ENCODE data around the gene TAF11.
A peak's percentile ranks its signal among the peaks of the same experiment; 100 is the strongest.

The TAF11 gene

DNA sequence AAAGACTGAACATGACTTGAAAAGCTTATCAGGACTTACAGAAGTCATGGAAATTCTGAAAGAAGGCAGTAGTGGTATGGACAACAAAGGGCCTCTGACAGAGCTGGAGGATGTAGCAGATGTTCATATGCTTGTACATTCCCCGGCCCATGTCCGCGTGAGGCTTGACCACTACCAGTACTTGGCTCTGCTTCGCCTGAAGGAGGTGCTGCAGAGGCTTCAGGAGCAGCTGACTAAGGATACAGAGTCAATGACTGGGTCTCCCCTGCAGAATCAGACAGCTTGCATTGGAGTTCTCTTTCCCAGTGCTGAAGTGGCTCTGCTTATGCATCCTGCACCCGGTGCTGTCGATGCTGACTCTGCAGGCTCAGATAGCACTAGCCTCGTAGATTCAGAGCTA, 29.2 kb downstream of the TAF11 start:
- H3K9me3 ChIP-seq (ENCODE audit: insufficient read depth, low read depth, low read length) = no peaks in the 10 kb centered on the region
- H4K20me1 ChIP-seq (ENCODE audit: insufficient read depth, low read length, poor library complexity, severe bottlenecking) = no peaks in the 10 kb centered on the region
- TF ChIP-seq, protein P1, sequence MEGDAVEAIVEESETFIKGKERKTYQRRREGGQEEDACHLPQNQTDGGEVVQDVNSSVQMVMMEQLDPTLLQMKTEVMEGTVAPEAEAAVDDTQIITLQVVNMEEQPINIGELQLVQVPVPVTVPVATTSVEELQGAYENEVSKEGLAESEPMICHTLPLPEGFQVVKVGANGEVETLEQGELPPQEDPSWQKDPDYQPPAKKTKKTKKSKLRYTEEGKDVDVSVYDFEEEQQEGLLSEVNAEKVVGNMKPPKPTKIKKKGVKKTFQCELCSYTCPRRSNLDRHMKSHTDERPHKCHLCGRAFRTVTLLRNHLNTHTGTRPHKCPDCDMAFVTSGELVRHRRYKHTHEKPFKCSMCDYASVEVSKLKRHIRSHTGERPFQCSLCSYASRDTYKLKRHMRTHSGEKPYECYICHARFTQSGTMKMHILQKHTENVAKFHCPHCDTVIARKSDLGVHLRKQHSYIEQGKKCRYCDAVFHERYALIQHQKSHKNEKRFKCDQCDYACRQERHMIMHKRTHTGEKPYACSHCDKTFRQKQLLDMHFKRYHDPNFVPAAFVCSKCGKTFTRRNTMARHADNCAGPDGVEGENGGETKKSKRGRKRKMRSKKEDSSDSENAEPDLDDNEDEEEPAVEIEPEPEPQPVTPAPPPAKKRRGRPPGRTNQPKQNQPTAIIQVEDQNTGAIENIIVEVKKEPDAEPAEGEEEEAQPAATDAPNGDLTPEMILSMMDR (conservative IDR thresholded peaks at IDR 0.05; ENCODE audit: low read length) = peak; percentile 37; the same call in 1 of the 2 replicates
- no peak for TF ChIP-seq EZH2phosphoT487 (IDR thresholded peaks at IDR 0.05; ENCODE audit: borderline replicate concordance)

DNA sequence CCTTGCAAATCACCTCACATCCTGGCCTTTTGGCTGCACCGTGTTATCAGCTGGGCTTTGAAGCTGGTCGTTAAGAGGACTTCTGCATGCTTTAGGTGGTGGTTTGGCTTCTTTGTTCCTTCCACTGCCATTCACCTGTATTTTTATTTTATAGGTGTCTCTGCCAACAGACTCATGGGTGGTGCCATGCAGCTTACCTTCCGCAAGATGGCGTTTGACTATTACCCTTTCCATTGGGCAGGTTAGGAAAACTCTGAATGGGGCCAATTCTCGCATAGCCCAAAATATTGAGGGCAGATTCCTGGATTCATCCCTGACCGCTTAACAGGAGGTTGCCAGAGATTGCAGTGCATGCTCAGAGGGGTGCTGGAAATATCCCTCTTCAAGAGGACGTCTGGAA, 32.4 kb downstream of the TAF11 start:
- Histone ChIP-seq H3K4me3 (ENCODE audit: low read length, poor library complexity, severe bottlenecking) (no peak overlapping the region), H2AFZ (ENCODE audit: low read length) (no peak overlapping the region), H3F3A (ENCODE audit: low read depth) (no peaks in the 10 kb centered on the region), H3K9ac (ENCODE audit: low read depth, low read length, poor library complexity, severe bottlenecking) (no peak overlapping the region), H3K79me2 (ENCODE audit: insufficient read depth, low read length) (no peaks in the 10 kb centered on the region), H3K9me2 (replicated peaks; ENCODE audit: low read depth, low read length) (no peaks in the 10 kb centered on the region), H3K9me3 (ENCODE audit: insufficient read depth, low read depth, low read length) (no peaks in the 10 kb centered on the region), H3K4me2 (ENCODE audit: low read depth, low read length, poor library complexity, severe bottlenecking) (no peak overlapping the region), H4K20me1 (ENCODE audit: insufficient read depth, low read length, poor library complexity, severe bottlenecking) (no peaks in the 10 kb centered on the region), H3K4me1 (ENCODE audit: insufficient read depth, low read length, poor library complexity, severe bottlenecking) (no peaks in the 10 kb centered on the region), H3K36me3 (ENCODE audit: insufficient read depth, low read length) (peaks cover 88% of the 10 kb centered on the region), H3K27me3 (ENCODE audit: insufficient read depth, low read length, poor library complexity, severe bottlenecking) (no peaks in the 10 kb centered on the region)
- no peak for TF ChIP-seq EZH2phosphoT487 (IDR thresholded peaks at IDR 0.05; ENCODE audit: borderline replicate concordance)
- TF ChIP-seq, protein P1 (conservative IDR thresholded peaks at IDR 0.05; ENCODE audit: low read length) = peak; percentile 32

More for the DNA sequence above, 29.2 kb downstream of the TAF11 start:
- H3K9ac ChIP-seq (ENCODE audit: low read depth, low read length, poor library complexity, severe bottlenecking) = no peak overlapping the region
- no peaks in the 10 kb centered on the region for H3F3A ChIP-seq (ENCODE audit: low read depth)
- peaks cover 3% of the 10 kb centered on the region for H3K4me1 ChIP-seq (ENCODE audit: insufficient read depth, low read length, poor library complexity, severe bottlenecking)
- peaks cover 70% of the 10 kb centered on the region for H3K36me3 ChIP-seq (ENCODE audit: insufficient read depth, low read length)
- no peak overlapping the region for H3K4me3 ChIP-seq (ENCODE audit: low read length, poor library complexity, severe bottlenecking)
- no peaks in the 10 kb centered on the region for H3K27me3 ChIP-seq (ENCODE audit: insufficient read depth, low read length, poor library complexity, severe bottlenecking)
- no peaks in the 10 kb centered on the region for H3K9me2 ChIP-seq (replicated peaks; ENCODE audit: low read depth, low read length)
- no peak overlapping the region for H3K4me2 ChIP-seq (ENCODE audit: low read depth, low read length, poor library complexity, severe bottlenecking)
- no peaks in the 10 kb centered on the region for H3K79me2 ChIP-seq (ENCODE audit: insufficient read depth, low read length)
- H2AFZ ChIP-seq (ENCODE audit: low read length) = no peak overlapping the region

DNA sequence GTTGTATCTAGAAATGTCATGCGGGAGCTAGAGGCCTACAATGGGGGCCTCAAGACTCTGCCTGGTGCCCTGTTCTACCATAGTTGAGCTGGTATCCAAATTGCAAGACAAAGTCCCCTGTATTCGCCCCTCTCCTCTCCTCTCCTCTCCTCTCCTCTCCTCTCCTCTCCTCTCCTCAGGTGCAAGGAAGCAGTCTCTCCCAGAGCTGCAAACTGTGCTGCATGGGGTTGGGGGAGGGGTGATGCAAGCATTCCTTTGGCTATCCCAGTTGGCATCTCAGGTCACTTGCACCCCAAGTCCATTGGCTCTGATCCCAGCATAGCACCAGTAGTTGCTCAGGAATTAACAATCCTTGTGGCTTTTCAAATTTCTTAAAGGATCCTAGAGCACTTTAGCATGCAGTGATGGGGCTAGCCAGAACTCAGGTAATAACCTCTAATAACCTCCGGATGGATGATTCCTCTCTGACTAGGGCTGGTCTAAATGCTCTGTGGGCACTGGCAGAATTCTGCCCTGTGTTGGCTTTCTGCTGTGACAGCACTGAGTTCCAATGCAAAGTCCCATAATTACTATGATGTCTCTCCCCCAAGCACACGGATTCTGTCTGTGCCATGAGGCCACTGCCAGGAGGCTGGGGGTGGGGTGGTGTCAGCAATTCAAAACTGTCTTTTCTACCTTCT, 35.3 kb downstream of the TAF11 start:
- H3K9me3 ChIP-seq (ENCODE audit: insufficient read depth, low read depth, low read length) = no peaks in the 10 kb centered on the region
- H3K9ac ChIP-seq (ENCODE audit: low read depth, low read length, poor library complexity, severe bottlenecking) = no peak overlapping the region
- H3K9me2 ChIP-seq (replicated peaks; ENCODE audit: low read depth, low read length) = no peaks in the 10 kb centered on the region
- H3K4me1 ChIP-seq (ENCODE audit: insufficient read depth, low read length, poor library complexity, severe bottlenecking) = no peaks in the 10 kb centered on the region
- peaks cover 64% of the 10 kb centered on the region; the same call in 1 of the 2 replicates for H3K36me3 ChIP-seq (ENCODE audit: insufficient read depth, low read length)
- no peak overlapping the region for H2AFZ ChIP-seq (ENCODE audit: low read length)
- H3K4me3 ChIP-seq (ENCODE audit: low read length, poor library complexity, severe bottlenecking) = no peak overlapping the region
- H4K20me1 ChIP-seq (ENCODE audit: insufficient read depth, low read length, poor library complexity, severe bottlenecking) = no peaks in the 10 kb centered on the region
- H3K4me2 ChIP-seq (ENCODE audit: low read depth, low read length, poor library complexity, severe bottlenecking) = no peak overlapping the region
- H3K79me2 ChIP-seq (ENCODE audit: insufficient read depth, low read length) = no peaks in the 10 kb centered on the region
- no peaks in the 10 kb centered on the region for H3K27me3 ChIP-seq (ENCODE audit: insufficient read depth, low read length, poor library complexity, severe bottlenecking)
- no peak for TF ChIP-seq EZH2phosphoT487 (IDR thresholded peaks at IDR 0.05; ENCODE audit: borderline replicate concordance)
- TF ChIP-seq, protein P1 (conservative IDR thresholded peaks at IDR 0.05; ENCODE audit: low read length) = no peak
- H3F3A ChIP-seq (ENCODE audit: low read depth) = no peaks in the 10 kb centered on the region
